Stimulated activated CD4-positive, alpha-beta T cell treated with anti-CD3 and anti-CD28 coated beads, Interleukin-1b, Interleukin-23, amount 100 ng/mL, for 24 hours (primary cell): ENCODE results near the gene NPAS3.

Experiments used
- DNase-seq, 4 experiments: peaks; one replicate each; pipeline ENCODE4 v3.0.0-alpha.2; 2020; ENCODE audit warnings: low read depth in 4 of 4, low spot score in 1 of 4

The NPAS3 gene

GRCh38 chr14:33542338-33543287 is 603.9 kb downstream of the NPAS3 start:
- no peak for DNase-seq

GRCh38 chr14:33545696-33546095 is 607.0 kb downstream of the NPAS3 start:
- no peak for DNase-seq

DNA sequence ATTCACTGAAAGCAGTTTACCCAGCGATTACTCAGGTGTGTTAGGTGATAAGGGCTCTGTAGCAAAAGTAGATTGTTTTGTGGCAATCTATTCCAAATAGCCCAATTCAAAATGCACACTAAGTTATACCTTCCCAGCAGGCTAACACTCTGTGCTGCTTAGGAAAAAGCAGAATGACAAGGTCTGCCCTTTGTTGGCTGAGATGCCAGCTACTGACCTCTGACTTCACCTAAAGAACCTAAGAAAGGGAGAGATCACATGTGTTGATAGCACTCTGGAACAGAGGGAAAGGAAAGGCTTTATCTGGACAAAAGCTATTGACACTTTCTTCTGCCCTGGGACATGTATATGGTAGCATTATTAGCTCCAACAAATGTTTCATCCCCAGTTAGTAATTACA is 609.9 kb downstream of the NPAS3 start:
- DNase-seq, result no peak

- no peak for DNase-seq
Observed at GRCh38 chr14:33551963-33552362, 613.3 kb downstream of the NPAS3 start.

GRCh38 chr14:33553706-33554278 is 615.1 kb downstream of the NPAS3 start:
- no peak for DNase-seq

DNA sequence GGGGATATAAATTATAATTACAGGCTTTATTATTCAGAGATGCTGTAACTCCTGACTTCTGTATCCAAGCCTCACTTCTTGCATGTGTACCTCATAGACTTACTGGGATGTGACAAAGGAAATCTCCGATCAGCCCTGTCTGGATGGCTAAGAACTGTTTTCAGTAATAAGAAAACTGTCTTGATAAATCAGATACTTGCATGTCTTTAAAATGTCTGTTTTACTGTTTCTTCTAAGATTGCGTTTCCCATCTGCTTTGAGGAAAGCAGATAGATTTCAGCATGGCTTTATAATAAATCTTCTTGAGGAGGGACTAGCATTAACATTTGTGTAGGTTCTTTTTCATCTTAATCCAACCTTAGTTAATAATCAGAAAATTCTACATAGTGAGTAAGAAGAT is 616.3 kb downstream of the NPAS3 start:
- DNase-seq, result no peak

- no peak for DNase-seq
Observed at GRCh38 chr14:33555710-33556350, 617.2 kb downstream of the NPAS3 start.

- DNase-seq, result no peak
Observed at GRCh38 chr14:33556382-33557121, 617.9 kb downstream of the NPAS3 start.

DNA sequence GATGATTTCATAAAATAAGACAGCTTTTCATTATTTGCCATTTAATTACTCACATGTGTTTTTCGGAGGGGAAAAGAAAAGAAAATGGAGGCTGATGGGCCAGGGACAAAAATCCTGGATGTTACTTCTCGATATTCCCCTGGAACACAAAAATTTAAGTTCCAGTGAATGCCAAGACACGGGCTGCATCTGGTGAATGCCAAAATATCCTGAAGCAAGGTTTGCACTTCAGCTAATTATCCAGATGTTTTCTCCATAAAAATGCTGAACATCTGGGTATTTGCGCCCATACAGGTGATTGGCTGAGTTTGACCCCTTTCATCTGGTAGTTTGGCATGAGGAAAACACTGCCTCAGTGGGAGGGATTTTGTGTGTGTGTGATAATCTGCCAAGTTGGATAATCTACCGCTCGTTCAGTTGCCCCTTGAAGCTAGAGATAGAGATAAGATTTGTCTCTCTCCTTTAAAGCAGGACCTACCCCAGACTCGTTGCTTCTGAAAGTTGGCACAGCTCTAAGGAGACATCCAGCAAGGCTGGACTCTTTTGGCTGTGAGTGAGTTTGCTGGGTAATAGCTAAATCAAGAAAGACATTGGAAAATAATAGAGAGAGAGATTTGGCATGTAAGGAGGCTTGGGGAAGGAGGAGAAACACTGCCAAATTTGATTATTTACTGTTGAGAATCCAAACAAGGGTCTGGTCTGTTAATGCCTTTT is 622.2 kb downstream of the NPAS3 start:
- no peak for DNase-seq

DNA sequence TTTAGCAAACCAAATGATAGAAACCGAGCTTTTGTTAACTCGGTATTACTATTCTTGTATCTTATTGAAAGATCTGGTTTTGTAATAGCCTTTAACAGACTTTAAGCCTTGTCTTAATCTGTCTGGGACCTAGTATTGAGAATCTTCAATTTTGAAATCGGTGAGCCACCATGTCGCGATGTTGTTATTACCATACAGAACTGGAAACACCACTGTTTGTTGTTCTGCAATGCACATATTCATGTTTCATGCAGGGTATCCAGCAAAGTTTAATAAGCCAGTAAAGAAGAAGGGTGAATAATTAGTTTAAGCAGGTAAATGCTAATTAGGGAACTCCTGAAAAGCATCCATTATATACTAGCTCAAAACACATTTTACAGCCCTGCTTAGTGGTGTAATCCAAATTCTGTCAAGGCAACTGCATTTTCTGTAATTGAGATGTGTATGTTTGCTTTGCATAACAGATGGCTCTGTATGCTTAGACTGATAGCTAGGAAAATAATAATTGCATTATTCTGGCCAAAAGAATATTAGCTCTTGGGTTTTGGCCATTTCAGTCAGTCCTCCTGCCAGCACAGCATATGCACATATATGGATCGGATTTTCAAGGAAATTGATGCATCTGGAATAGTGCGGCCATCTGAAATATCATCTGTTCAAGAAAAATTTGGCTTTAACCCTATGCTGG is 623.0 kb downstream of the NPAS3 start:
- DNase-seq, result no peak

DNA sequence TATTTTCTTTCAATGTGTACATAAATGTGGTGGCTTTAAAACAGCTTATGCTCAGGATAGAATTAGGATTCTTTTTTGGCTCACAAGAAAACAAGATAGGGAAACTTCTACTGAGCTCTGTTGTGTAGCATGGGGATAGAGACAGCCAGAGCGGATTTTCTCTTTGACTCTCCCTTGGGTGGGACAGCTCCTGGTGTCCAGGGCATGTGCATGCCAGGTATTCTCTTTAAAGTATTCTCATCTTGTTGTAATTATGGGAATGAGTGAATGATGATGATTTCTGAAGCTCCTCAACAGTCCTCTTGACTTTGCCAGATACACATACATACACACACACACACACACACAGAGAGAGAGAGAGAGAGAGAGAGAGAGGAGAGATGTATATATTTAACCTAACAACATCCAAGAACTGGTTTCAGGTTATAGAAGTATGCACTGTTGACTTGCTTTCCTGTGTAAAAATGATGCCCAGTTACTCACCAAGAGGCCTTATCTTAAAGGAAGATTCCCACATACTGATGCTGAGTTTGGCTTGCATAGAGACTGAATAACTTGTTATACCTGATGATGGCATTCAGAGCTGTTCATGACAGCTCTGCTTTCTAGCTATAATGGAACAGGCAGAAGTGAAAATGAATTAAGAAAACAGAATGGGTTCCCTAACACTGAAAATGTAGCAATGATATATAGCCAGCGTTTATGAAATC is 624.7 kb downstream of the NPAS3 start:
- no peak for DNase-seq

DNA sequence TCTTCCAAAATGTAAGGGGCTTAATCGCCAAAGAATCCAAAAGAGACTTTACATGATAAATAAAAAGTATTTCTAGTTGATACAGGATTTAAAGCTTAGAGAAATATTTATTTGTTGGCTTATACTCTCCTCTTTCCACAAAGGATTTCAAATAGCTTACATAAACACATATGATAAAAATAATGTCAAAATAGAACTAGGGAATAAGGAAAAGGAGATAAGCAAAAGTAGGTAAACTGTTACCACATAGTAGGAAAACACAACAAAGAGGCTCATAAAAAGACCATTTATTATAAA is 625.2 kb downstream of the NPAS3 start:
- DNase-seq, result no peak

GRCh38 chr14:33564774-33565630 is 626.3 kb downstream of the NPAS3 start:
- DNase-seq, result no peak

GRCh38 chr14:33566082-33566481 is 627.4 kb downstream of the NPAS3 start:
- no peak for DNase-seq

- DNase-seq, result no peak
Observed at GRCh38 chr14:33567023-33567728, 628.5 kb downstream of the NPAS3 start.

GRCh38 chr14:33567731-33568130 is 629.1 kb downstream of the NPAS3 start:
- DNase-seq, result no peak

GRCh38 chr14:33568935-33569579 is 630.4 kb downstream of the NPAS3 start:
- DNase-seq, result no peak
